Astrocyte (in vitro differentiated cells and primary cell): Measurements from ENCODE around the gene CNIH3. TPM values are rescaled to one million over a fixed set of nuclear protein-coding genes. Genes with fewer than 3 reads are reported as not detected.

Experiments used
- DNase-seq: peaks from one replicate; pipeline ENCODE4 v3.0.0-alpha.2; 2010; ENCODE audit warnings: low read depth
- FAIRE-seq: peaks from 2 replicates; lab custom pipeline; 2011; peaks lifted over from hg19 to GRCh38; lab: Jason Lieb, UNC
- H2AFZ ChIP-seq: 2 replicates; pipeline ENCODE4 v1.6.0; 2012; ENCODE audit warnings: low read depth, low read length, inconsistent platforms
- H3K27ac ChIP-seq: 2 replicates; pipeline ENCODE4 v1.5.1; 2011; ENCODE audit warnings: low read depth, low read length, inconsistent platforms
- H3K27me3 ChIP-seq: 2 replicates; pipeline ENCODE4 v1.6.0; 2011; ENCODE audit warnings: low read length, inconsistent platforms; ENCODE audit not compliant: insufficient read depth
- H3K36me3 ChIP-seq: 2 replicates; pipeline ENCODE4 v1.5.1; 2011; ENCODE audit warnings: low read length, inconsistent platforms; ENCODE audit not compliant: insufficient read depth
- H3K4me1 ChIP-seq: 2 replicates; pipeline ENCODE4 v1.5.1; 2011; ENCODE audit warnings: low read length, inconsistent platforms; ENCODE audit not compliant: insufficient read depth
- H3K4me2 ChIP-seq: 2 replicates; pipeline ENCODE4 v1.6.0; 2012; ENCODE audit warnings: low read length, inconsistent platforms
- H3K4me3 ChIP-seq: 2 replicates; pipeline ENCODE4 v1.5.1; 2011; ENCODE audit warnings: low read depth, mild to moderate bottlenecking, low read length, inconsistent platforms; ENCODE audit not compliant: insufficient read depth
- H3K79me2 ChIP-seq: 2 replicates; pipeline ENCODE4 v1.6.0; 2012; ENCODE audit warnings: mild to moderate bottlenecking, low read length, inconsistent platforms; ENCODE audit not compliant: insufficient read depth
- H3K9ac ChIP-seq: 2 replicates; pipeline ENCODE4 v1.6.0; 2012; ENCODE audit warnings: mild to moderate bottlenecking, low read length, inconsistent platforms
- H3K9me3 ChIP-seq: 2 replicates; pipeline ENCODE4 v1.5.1; 2012; ENCODE audit warnings: low read depth, mild to moderate bottlenecking, low read length, inconsistent platforms; ENCODE audit not compliant: insufficient read depth
- H4K20me1 ChIP-seq: 2 replicates; pipeline ENCODE4 v1.6.0; 2012; ENCODE audit warnings: low read length, inconsistent platforms; ENCODE audit not compliant: insufficient read depth
- H3K27ac Mint-ChIP-seq: one replicate; pipeline ENCODE4 v1.8.0; 2021; ENCODE audit warnings: mild to moderate bottlenecking, mixed read lengths; ENCODE audit not compliant: unreplicated experiment
- H3K27me3 Mint-ChIP-seq: one replicate; pipeline ENCODE4 v1.8.0; 2021; ENCODE audit warnings: low read depth, mixed read lengths; ENCODE audit not compliant: unreplicated experiment
- H3K36me3 Mint-ChIP-seq: one replicate; pipeline ENCODE4 v1.8.0; 2021; ENCODE audit warnings: low read depth, mixed read lengths; ENCODE audit not compliant: unreplicated experiment
- H3K4me1 Mint-ChIP-seq: one replicate; pipeline ENCODE4 v1.8.0; 2021; ENCODE audit warnings: low read depth, mixed read lengths; ENCODE audit not compliant: unreplicated experiment
- H3K4me3 Mint-ChIP-seq: one replicate; pipeline ENCODE4 v1.8.0; 2021; ENCODE audit warnings: mild to moderate bottlenecking, moderate library complexity, mixed read lengths; ENCODE audit not compliant: unreplicated experiment
- H3K9me3 Mint-ChIP-seq: one replicate; pipeline ENCODE4 v1.8.0; 2021; ENCODE audit warnings: mild to moderate bottlenecking, mixed read lengths; ENCODE audit not compliant: unreplicated experiment
- EZH2 ChIP-seq: IDR thresholded peaks from 2 replicates; pipeline ENCODE4 v1.6.1; 2012; ENCODE audit warnings: mild to moderate bottlenecking, low read length, inconsistent platforms; ENCODE audit not compliant: insufficient read depth
- total RNA-seq: library from RNA; stranded (reverse); gene quantifications from 2 replicates; pipeline ENCODE4 v1.2.1, GENCODE V29; 2021
- TF ChIP-seq, protein P1 (sequence below): IDR thresholded peaks from 2 replicates; pipeline ENCODE4 v1.5.1; 2011; ENCODE audit warnings: low read depth, mild to moderate bottlenecking, inconsistent platforms, low read length, moderate library complexity; ENCODE audit not compliant: insufficient read depth

Gene CNIH3
- total RNA-seq, 1 donor from 2014 or later: 7.7 TPM

DNA sequence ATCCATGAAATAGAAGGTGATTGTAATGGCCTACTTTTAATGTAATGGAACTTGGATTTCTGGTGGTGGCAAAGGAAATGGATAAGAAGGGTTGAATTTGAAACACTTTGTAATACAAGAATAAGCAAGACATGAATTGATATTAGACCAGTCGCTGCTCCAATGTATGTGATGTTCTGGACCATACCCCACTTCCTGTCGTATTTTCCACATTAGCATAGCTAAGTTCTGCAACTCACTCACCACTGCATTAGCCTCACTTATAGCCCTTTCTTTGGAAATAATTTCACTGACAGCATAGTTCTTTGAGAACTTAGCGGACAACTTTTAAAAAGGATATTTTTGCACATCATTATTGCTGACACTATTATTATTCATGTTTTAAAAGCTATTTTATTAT is 32.3 kb upstream of the CNIH3 start:
- no peak overlapping the region for H3K9ac ChIP-seq
- no peak overlapping the region for H3K27ac Mint-ChIP-seq
- H3K4me3 Mint-ChIP-seq: no peak overlapping the region
- H3K36me3 ChIP-seq: no peaks in the 10 kb centered on the region
- H3K9me3 ChIP-seq: no peaks in the 10 kb centered on the region
- peaks cover 9% of the 10 kb centered on the region for H3K4me1 ChIP-seq
- H3K27me3 Mint-ChIP-seq: no peaks in the 10 kb centered on the region
- peaks cover 7% of the 10 kb centered on the region for H3K36me3 Mint-ChIP-seq
- H3K9me3 Mint-ChIP-seq: no peaks in the 10 kb centered on the region
- H3K4me2 ChIP-seq: no peak overlapping the region
- no peak overlapping the region for H3K4me3 ChIP-seq
- TF ChIP-seq EZH2: no peak
- TF ChIP-seq, protein P1, sequence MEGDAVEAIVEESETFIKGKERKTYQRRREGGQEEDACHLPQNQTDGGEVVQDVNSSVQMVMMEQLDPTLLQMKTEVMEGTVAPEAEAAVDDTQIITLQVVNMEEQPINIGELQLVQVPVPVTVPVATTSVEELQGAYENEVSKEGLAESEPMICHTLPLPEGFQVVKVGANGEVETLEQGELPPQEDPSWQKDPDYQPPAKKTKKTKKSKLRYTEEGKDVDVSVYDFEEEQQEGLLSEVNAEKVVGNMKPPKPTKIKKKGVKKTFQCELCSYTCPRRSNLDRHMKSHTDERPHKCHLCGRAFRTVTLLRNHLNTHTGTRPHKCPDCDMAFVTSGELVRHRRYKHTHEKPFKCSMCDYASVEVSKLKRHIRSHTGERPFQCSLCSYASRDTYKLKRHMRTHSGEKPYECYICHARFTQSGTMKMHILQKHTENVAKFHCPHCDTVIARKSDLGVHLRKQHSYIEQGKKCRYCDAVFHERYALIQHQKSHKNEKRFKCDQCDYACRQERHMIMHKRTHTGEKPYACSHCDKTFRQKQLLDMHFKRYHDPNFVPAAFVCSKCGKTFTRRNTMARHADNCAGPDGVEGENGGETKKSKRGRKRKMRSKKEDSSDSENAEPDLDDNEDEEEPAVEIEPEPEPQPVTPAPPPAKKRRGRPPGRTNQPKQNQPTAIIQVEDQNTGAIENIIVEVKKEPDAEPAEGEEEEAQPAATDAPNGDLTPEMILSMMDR: no peak
- no peak overlapping the region for H2AFZ ChIP-seq
- peaks cover 18% of the 10 kb centered on the region for H3K4me1 Mint-ChIP-seq
- FAIRE-seq: no peak
- no peak for DNase-seq
- no peaks in the 10 kb centered on the region for H3K27me3 ChIP-seq
- no peaks in the 10 kb centered on the region for H3K79me2 ChIP-seq
- no peak overlapping the region for H3K27ac ChIP-seq
- no peaks in the 10 kb centered on the region for H4K20me1 ChIP-seq

DNA sequence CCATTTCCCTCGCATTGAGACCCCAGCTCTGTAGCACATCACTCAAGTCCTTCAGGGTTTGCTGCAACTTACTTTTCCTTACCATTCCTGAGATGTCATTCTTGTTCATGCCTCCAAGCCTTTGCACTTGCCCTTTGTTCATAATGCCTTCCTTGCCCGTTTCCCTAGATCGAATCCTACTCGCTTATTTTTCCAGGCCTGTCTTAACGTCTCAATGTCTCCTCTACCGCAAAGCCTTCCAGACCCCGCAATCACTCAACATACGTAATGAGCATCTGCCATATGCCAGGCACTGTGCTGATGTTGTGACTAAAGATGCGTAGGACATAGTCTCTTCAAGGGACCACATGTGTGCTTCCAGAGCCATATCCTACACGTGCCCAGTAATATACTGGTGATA is 31.1 kb upstream of the CNIH3 start:
- H2AFZ ChIP-seq: no peak overlapping the region
- H3K4me1 ChIP-seq: peaks cover 13% of the 10 kb centered on the region
- H3K4me1 Mint-ChIP-seq: peaks cover 21% of the 10 kb centered on the region
- no peak overlapping the region for H3K9ac ChIP-seq
- H3K36me3 Mint-ChIP-seq: peaks cover 5% of the 10 kb centered on the region
- H3K27ac ChIP-seq: no peak overlapping the region
- H3K9me3 ChIP-seq: no peaks in the 10 kb centered on the region
- no peak for FAIRE-seq
- no peaks in the 10 kb centered on the region for H3K27me3 Mint-ChIP-seq
- no peak overlapping the region for H3K4me3 Mint-ChIP-seq
- no peaks in the 10 kb centered on the region for H3K36me3 ChIP-seq
- no peaks in the 10 kb centered on the region for H3K9me3 Mint-ChIP-seq
- no peaks in the 10 kb centered on the region for H3K27me3 ChIP-seq
- TF ChIP-seq, protein P1: no peak
- TF ChIP-seq EZH2: no peak
- H3K27ac Mint-ChIP-seq: no peak overlapping the region
- no peak overlapping the region for H3K4me2 ChIP-seq
- no peak for DNase-seq
- H3K4me3 ChIP-seq: no peak overlapping the region
- H3K79me2 ChIP-seq: no peaks in the 10 kb centered on the region
- no peaks in the 10 kb centered on the region for H4K20me1 ChIP-seq

DNA sequence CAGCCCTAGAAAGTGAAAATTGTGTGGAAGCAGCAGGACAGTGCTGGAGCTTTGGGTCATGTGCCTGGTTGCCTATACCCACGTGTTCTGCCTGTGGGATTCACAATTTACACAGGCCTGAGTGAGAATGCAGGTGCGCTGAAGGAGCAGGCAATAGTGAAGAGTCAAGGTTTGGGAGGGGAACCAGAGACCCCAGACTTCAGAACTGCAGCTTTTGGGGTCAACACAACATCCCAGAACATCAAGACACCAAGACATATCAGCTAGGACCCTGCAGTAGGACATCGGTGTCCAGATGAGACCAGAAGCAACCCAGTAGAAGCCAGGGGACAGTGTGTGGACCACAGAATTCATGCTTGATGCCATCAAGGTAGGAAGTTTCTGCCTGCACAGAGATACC is 29.1 kb upstream of the CNIH3 start:
- Histone ChIP-seq H3K27me3 (no peaks in the 10 kb centered on the region), H2AFZ (no peak overlapping the region), H3K4me2 (no peak overlapping the region), H3K27ac (no peak overlapping the region), H3K9ac (no peak overlapping the region), H3K36me3 (no peaks in the 10 kb centered on the region), H3K9me3 (no peaks in the 10 kb centered on the region), H3K4me1 (peaks cover 14% of the 10 kb centered on the region), H3K79me2 (no peaks in the 10 kb centered on the region), H3K4me3 (no peak overlapping the region), H4K20me1 (no peaks in the 10 kb centered on the region)
- TF ChIP-seq EZH2: no peak
- TF ChIP-seq, protein P1: no peak
- Mint-ChIP-seq H3K27ac (peak overlapping the region; percentile 93), H3K36me3 (peaks cover 5% of the 10 kb centered on the region), H3K9me3 (no peaks in the 10 kb centered on the region), H3K27me3 (no peaks in the 10 kb centered on the region), H3K4me3 (no peak overlapping the region), H3K4me1 (peaks cover 22% of the 10 kb centered on the region)
- no peak for DNase-seq
- no peak for FAIRE-seq
